GM12873 (cell line): ENCODE data around the gene GGN.

ENCODE experiments used
- TF ChIP-seq, protein P1 (sequence below): IDR thresholded peaks from 2 replicates; pipeline ENCODE4 v1.5.1; 2012; ENCODE audit warnings: low read depth, mild to moderate bottlenecking, moderate library complexity, low read length, control low read depth; ENCODE audit not compliant: insufficient read depth; ENCODE audit errors: missing control alignments

GGN gene, protein sequence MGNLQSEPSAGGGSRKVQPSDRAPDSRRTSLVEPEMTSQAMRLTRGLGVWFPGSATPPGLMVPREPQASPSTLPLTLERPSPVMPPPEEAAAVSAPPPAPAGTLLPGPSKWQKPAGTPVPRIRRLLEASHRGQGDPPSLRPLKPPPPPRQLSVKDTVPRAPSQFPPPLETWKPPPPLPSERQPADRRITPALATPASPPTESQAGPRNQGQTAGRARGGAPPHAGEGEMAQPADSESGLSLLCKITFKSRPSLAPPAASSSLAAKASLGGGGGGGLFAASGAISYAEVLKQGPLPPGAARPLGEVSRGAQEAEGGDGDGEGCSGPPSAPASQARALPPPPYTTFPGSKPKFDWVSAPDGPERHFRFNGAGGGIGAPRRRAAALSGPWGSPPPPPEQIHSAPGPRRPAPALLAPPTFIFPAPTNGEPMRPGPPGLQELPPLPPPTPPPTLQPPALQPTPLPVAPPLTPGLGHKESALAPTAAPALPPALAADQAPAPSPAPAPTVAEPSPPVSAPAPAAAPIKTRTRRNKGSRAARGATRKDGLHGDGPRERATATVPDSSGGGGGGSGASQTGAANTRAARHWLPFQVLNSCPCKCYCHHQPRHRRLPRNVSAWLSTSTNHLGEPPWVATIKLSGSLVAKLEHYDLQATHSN

DNA sequence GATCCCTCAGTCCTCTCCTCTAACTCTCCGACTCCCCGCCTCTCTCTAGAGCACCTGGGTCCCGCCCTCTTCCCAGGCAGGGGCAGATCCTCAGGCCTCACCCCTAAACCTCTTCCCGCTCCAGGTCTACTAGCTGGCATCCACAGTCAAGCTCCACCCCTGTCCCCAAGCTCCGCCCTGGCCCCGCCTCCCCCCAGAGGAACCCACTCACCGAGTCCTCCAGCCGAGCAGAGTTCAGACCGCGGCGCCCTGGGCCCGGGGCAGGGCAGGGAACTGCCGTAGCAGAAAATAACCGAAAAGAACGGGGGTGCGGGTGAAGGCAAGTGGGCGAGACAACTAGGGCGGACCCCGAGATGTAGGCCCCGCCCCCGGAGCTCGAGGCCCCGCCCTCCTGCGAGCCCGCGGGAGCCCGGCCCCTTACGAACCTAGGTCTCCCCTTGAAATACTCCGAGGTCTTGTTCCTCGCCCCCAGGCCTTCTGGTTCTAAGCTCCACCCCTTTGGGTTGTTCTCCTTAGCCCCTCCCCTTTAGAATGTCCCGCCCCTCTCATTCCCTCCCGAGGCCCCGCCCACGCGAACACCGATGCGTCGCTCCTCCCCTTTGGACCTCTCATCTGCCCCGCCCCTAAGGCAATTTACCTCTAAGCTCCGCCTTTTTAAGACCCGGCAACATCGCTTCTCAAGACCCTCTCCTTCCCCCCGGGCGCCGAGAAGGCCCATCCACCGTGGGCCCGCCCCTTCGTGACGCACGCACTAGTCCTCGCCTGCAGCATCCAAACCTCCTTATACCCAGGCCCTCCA, at the start of gene GGN:
Gene GGN (minus strand): TSS at position 485 of the 799 bp plus-strand sequence. CDS start 773 bp downstream, outside the sequence.
- TF ChIP-seq, protein P1, sequence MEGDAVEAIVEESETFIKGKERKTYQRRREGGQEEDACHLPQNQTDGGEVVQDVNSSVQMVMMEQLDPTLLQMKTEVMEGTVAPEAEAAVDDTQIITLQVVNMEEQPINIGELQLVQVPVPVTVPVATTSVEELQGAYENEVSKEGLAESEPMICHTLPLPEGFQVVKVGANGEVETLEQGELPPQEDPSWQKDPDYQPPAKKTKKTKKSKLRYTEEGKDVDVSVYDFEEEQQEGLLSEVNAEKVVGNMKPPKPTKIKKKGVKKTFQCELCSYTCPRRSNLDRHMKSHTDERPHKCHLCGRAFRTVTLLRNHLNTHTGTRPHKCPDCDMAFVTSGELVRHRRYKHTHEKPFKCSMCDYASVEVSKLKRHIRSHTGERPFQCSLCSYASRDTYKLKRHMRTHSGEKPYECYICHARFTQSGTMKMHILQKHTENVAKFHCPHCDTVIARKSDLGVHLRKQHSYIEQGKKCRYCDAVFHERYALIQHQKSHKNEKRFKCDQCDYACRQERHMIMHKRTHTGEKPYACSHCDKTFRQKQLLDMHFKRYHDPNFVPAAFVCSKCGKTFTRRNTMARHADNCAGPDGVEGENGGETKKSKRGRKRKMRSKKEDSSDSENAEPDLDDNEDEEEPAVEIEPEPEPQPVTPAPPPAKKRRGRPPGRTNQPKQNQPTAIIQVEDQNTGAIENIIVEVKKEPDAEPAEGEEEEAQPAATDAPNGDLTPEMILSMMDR = no peak

DNA sequence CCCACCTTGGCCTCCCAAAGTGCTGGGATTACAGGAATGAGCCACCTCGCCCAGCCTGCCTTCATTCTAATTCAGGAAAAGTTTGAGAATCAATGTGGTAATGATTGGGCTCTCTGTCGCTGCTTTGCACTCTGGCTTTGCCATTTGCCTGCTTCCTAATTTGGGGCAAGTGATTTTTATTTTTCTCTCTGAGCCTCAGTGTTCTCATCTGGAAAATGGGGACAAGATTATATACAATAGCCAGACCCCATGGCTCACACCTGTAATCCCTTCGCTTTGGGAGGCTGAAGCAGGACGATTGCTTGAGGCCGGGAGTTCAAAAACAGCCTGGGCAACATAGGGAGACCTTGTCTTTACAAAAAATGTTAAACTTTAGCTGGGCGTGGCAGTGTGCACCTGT, 49.5 kb upstream of the GGN start:
- TF ChIP-seq, protein P1 = no peak

DNA sequence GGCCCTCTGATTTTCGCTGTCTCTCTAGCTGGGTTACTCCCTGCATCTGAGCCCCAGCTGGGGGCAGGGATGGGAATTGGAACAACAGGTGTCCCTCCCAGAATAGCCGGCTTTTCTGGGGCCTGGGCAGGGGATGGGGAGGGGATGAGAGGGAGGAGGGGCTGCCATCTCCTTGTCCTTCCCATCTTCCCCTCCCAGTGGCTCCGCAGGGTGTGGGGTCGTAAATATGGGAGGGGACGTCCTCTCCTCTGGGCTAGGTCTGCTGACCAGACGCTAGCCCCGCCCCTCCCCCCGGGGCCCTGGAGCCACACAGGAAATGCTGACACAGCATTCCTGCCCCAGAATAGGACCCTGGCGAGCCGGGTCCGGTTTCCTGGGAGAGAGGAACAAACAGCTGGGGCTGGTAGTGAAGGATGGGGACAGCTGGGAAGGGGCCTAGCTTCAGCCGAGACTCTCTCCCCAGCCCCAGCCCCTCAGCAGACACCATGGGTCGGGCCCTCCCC, 46.8 kb upstream of the GGN start:
- TF ChIP-seq, protein P1 = no peak

DNA sequence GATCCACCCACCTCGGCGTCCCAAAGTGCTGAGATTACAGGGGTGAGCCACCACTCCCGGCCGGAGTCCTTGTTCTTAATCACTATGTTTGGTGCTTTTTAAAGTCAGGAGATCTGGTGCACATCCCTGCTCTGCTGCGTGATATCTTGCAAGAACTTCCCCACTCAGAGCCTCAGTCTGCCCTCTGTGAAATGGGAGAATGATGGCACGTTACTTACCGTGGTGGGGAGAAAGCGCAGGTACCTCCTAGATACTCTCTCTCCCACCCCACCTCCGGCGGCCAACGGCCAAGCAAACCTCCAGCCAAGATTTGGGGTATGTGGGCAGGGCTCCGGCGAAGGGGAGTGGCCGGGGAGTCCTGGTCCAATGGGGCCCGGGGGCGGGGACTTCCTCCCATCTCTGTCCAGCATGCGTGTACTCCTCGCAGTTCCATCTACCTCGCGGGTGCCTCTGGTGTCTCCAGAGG, 45.5 kb upstream of the GGN start, which contains the start of gene RYR1:
Gene RYR1 (plus strand): TSS at position 424 of the 466 bp plus-strand sequence. CDS start 139 bp downstream, outside the sequence.
- TF ChIP-seq, protein P1 = no peak

DNA sequence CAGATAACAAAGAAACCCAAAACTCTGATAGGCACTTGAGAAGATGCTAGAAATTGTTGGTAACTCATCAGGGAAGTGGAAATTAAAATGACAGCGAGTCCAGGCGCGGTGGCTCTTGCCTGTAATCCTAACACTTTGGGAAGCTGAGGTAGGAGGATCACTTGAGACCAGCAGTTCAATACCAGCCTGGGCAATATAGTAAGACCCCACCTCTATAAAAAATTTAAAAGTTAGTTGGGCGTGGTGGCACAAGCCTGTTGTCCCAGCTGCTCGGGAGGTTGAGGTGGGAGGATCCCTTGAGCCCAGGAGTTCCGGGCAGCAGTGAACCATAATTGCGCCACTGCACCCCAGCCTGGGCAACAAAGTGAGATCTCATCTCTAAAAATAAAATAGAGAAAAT, 43.1 kb upstream of the GGN start:
- TF ChIP-seq, protein P1 = no peak

DNA sequence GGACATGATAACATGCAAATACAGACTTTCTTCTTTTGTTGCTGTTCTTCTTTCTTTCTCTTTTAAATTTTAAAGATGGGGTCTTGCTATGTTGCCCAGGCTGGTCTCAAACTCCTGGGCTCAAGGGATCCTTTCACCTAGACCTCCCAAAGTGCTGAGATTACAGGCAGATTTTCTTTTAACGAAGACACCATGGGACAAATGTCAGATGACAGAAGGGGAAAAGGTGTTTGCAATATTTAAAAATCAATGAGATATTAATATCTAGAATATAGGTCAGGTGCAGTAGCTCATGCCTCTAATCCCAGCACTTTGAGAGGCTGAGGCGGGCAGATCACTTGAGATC, 42.0 kb upstream of the GGN start:
- TF ChIP-seq, protein P1 = no peak
